NK-92 (cell line): ENCODE measurements around the gene SH3RF3.

ENCODE experiments used
- DNase-seq: peaks from one replicate; lab custom pipeline; 2025; ENCODE audit not compliant: unreplicated experiment; lab: John Stamatoyannopoulos, UW

SH3RF3 gene

GRCh38 chr2:109199790-109200189, 70.8 kb downstream of the SH3RF3 start:
- DNase-seq = no peak

DNA sequence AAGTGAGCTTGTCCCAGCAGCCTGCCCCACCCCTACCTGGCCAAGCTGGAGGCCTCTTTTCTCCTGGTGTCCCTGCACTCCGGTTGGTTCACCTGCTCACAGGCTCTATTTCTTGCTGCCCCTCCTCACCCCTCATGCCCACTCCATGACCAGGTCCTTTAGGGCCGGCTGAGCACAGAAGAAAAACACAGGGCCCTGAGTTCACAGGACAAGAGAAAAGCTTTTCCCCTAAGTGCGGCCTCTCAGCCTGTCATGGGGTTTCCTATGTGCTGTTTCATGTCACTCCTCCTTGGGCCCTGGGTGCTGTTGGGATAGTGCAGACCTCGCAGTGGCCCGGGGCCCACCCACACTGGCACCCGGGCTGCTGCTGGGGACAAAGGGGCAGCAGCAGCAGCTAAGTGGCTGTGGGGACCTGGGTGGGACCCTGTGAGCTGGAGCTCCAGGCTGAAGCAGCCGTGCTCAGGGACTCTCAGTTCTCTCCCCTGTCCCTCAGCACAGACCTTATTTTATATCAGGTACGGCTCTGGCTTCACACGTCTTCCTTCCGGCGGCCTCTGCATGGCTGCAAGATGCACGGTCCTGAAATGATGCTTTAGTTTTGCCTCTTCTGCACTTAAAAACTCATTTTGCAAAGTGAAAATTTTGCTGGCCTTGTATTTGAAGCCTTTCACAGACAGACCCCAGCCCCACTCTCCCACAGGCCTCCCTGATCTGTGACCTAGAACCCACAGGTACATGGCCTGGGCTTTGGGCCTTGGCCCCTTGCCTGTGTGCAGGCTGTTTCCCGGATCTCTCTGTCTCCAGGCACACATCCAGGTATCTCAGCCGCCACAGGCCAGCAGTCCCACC, 71.8 kb downstream of the SH3RF3 start:
- no peak for DNase-seq

DNA sequence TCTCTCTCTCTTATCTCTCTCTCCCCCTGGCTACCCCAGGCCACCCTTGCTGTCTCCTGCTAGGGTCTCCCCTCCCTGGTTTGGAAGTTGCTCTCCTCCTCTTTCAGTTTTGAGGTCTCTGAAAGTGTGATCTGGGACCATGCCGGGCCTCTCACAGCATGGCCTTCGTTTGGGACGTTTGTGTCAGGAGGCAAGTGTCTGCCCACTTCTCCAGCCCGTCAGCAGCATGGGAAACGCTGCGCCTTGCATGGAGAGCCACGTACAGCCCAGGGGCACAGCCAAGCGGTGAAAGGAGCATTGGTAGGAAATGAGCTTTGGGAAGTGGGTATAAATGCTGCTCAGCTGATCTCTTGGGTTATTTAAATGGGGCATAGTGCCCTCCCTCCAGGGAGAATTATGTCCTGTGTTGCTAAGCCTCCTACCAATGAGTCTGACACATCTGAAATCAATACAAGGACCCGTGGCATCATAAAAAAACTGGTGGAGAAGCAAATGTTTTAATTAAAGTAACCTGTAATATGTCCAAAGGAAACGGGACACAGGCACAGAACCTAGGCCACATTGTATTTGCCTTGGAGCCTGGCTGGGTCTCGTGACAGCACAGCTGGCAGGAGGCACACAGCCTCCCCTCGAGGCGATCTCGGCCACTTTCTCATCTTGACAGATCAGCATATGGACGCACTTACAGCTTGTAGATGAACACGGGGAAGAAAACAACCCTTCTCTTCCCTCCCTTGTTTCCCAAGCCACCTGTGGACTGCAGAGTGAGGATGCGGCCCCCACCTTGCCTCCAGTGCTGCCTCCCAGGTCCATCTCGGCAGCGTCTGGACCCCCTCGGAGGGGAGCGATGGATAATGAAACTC, 72.7 kb downstream of the SH3RF3 start:
- no peak for DNase-seq

- DNase-seq = no peak
Observed at GRCh38 chr2:109202486-109202885, 73.5 kb downstream of the SH3RF3 start.

- no peak for DNase-seq
Observed at GRCh38 chr2:109203246-109204011, 74.4 kb downstream of the SH3RF3 start.

GRCh38 chr2:109204412-109204811, 75.4 kb downstream of the SH3RF3 start:
- no peak for DNase-seq

- no peak for DNase-seq
Observed at GRCh38 chr2:109205447-109205846, 76.4 kb downstream of the SH3RF3 start.

DNA sequence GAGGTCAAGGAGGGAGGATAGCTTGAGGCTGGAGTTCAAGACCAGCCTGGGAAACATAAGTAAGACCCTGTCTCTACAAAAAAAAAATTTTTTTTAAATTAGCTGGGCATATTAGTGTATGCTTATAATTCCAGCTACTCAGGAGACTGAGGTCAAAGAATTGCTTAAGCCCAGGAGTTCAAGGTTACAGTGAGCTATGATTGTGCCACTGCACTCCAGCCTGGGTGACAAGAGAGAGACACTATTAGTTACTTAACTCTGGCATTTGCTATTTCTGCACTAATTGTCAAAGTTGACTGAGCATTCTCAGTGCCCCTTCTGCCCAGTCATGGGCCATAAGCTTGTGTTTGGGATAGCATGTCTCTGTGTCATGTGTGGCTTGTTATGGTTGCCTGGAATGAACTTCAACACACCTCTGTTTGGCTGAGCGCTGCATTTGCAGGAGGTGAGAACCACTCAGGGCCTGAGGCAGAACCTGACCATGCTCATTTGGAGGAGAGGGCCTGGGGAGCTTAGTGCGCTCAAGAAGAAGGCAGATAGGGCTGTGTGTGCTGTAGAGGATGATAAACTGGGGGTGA, 77.7 kb downstream of the SH3RF3 start:
- no peak for DNase-seq

DNA sequence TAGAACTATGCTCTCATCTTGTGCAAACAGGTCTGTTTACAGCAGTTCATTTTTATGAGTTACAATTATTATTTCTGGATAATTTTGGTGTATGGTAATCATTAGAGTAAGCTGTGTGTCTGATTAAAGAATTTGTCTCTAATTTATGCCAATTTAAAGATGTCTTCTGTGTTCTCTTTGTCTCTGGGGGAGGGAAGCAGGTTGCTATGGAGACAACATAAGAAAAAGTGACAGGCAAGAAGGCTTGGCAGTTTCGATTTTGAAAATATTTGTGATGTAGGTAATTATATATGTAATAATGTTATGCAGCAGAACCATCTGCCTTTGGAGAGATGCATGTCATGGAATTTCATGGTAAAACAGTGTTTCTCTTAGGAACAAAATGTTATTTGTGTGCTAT, 78.2 kb downstream of the SH3RF3 start:
- DNase-seq = no peak

- no peak for DNase-seq
Observed at GRCh38 chr2:109208071-109208950, 79.3 kb downstream of the SH3RF3 start.

DNA sequence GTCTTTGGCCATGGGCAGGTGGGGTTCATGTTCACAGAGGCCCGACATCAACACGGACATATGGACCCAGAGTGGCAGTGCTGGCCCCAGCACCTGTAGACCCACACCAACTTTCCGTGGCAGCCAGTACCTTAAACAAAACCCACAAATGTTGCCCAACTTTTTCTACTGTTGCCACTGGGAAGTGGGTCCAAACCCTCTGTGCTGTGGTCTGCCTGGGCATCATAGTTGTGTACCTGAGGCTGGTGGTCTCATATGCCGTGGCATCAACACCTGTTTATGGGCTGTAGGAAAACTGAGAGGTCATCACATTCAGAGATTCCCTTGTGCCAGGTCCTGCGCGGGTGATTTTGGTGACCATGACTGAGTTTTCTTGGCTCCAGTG, 79.9 kb downstream of the SH3RF3 start:
- no peak for DNase-seq

GRCh38 chr2:109209412-109209811, 80.4 kb downstream of the SH3RF3 start:
- DNase-seq = no peak

DNA sequence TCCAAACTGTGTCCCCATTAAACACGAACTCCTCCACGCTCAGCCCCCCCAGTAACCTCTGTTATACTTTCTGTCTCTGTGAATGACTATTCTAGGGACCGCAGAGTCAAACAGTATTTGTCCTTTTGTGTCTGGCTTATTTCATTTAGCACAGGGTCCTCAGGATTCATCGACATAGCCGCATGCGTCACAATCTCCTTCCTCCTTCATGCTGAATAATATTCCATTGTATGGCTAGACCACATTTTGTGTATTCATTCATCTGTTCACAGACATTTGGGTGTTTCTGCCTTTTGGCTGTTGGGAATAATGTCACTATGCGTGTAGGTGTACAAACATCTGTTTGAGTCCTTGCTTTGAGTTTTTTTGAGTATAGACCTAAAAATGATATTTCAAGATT, 80.9 kb downstream of the SH3RF3 start:
- no peak for DNase-seq

DNA sequence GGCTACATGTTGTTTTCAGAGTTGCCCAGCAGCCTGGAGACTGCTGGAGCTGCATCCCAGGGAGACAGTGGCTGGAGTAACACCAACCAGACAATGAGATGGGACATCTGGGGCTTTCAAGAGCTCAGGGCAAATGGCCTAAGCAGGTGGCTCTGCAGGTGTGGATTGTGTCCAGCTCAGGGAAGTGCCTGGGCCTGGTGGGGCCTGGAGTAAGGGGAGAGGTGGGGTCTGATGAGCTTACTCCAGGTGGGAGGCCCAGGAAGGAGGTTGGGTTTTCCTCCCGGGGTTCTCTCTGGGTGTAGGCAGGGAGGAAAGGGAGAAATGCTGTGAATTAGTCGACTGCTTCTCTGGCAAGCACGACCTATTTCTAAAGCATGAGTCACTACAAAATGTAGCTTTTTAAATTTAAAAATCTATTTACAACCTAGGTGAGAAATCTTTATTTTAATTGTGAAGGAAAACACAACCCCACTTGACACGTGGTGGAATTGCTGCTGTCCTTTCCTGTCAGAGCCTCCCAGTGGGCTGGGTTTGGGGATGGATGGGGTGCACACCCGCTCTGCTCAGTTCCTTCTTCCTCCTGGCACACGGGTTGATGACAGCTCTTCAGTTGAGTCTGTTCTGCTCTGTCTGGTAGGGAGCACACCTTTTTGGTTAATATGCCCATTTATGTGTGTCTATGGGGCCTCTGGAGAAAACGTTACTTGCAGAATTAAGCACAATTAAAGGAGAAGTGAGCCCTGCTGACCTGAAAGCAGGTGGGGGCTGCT, 81.6 kb downstream of the SH3RF3 start:
- DNase-seq = no peak

DNA sequence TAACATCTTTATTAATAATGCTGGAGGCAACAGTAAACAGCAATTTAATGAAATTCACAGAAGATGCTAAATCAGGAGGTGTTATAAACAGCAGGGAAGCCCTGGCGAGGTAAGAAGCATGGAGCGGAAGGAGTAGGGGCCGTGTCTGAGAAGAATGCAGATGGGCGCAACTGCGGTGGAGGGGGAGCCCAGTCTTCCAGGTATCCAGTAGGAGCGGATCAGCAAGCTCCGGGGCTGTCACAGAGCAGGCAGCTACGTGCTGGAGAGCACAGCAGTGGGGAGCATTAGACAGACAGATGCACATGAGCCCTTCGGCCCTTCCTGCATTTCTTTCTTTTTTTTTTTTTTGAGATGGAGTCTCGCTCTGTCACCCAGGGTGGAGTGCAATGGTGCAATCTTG, 82.3 kb downstream of the SH3RF3 start:
- DNase-seq = no peak

GRCh38 chr2:109212836-109213563, 84.0 kb downstream of the SH3RF3 start:
- no peak for DNase-seq

DNA sequence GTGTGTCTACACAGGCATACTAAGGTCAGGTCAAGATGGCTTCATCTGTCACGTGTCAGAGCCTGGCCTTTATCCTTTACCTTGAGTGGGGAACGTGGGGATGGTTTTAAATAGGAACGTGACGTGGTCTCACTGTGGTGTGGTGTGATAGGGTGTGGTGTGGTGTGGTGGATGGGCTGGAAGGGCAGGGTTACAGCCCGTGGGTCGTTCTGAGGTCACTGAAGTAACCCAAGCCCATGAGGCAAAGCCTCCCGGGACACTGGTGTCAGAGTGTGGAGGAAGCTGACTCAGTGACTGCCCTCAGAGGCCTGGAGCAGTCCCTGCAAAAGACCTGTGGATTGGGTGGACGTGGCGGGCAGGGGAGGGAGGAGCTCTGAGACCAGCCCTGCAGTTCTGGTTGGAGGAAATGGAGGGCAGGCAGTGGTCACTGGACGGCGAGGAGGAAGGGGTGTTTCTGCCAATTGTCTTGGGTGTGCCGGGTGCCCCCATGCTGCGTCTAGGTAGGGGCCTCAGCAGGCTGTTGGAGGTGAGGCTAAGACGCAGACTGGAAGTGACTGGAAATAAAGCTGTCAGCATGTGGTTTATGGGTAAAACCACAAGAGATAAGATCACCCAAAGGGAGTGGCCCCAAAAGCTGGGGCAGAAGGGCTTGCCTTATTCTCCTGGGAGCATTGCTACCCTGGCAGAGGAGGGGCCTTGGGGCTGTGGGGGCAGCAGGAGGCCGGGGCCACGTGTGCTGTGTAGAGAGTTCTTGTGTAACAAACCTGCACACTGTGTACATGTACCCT, 84.8 kb downstream of the SH3RF3 start:
- DNase-seq = peak; percentile 29
